HG02678 (cell line): ENCODE data around the gene ADGRG7.
A peak's percentile ranks its signal among the peaks of the same experiment; 100 is the strongest.
"Not testable (repeated sequence)": the region's sequence is repeated elsewhere in the genome, so short reads cannot be mapped to it uniquely, and the experiment has no call there.

ENCODE experiments used
- ATAC-seq: cut with Tn5 transposase; IDR thresholded peaks from one replicate; pipeline ENCODE4 v1.9.1; 2021; ENCODE audit warnings: mild to moderate bottlenecking, moderate library complexity; ENCODE audit not compliant: unreplicated experiment

ADGRG7 gene

DNA sequence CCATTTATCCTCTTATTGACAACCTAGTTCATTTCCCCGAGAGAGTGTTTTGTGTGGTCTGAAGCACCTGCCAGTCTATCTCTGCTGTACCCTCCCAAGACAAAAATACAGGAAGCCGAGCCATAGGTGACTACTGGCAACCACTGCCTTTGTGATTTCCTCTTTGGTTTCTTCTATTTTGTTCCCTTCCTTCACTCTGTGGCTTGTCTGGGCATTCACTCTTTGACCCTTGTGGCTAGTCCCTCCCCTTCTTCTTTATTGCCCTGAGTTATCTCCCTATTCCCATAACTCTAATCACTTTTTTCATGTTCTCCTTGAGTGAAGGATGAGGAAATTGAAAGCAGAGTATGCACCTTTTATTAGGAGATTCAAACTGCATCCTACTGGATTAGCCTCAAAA lies at the start of gene ADGRG7:
TSS of gene ADGRG7 (plus strand) at position 297 of the 400 bp plus-strand sequence. CDS start 256 bp downstream, outside the sequence.
- ATAC-seq: no peak

GRCh38 chr3:100560426-100560825 lies 49.0 kb upstream of the ADGRG7 start:
- ATAC-seq: no peak

- ATAC-seq: no peak
Observed at GRCh38 chr3:100561459-100562158, 47.8 kb upstream of the ADGRG7 start.

DNA sequence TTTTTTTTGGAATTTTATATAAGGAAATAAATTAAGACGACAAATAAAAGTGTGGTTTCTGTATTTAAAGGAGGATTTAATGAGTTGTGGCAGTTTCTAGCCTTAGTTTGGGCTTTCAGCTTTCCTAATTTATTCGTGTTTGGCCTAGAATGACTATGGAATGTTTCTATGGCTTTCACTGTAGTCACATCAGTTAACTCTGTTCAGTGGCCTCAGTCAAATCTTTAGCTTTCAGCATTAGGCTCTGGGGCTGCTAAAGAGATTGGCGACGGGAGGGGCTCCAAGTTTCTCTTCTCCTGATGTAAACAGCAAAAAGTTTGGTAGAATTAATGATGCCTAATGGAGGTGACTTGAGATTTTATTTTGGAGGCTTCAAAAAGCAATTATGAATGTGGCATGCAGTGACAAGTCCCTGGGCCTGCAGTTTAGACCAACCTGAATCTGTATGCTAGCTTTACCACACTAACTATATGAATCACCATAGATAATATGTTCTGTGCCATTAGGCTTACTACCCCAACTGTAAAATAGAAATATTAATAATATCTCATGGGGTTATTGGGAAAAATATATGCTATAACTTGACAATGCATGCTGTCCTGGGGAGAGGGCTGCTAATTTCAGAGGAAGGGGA lies 47.1 kb upstream of the ADGRG7 start:
- no peak for ATAC-seq

DNA sequence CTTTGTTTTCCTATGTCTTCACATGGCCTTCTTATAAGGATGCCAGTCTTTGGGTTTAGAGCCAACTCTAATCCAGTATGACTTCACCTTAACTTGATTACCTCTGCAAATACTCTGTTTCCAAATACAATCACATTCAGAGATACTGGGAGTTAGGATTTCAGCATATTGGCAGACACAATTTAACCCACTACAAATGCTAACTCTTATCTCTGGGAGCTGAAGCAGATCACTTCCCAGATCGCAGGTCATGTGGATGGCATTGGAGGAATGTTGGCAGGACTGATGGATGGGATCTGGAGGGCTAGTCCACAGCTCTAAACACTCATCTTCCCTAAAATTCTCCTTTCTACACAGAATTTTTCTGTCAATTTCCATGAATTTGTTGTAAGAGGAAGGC lies 46.2 kb upstream of the ADGRG7 start:
- no peak for ATAC-seq

DNA sequence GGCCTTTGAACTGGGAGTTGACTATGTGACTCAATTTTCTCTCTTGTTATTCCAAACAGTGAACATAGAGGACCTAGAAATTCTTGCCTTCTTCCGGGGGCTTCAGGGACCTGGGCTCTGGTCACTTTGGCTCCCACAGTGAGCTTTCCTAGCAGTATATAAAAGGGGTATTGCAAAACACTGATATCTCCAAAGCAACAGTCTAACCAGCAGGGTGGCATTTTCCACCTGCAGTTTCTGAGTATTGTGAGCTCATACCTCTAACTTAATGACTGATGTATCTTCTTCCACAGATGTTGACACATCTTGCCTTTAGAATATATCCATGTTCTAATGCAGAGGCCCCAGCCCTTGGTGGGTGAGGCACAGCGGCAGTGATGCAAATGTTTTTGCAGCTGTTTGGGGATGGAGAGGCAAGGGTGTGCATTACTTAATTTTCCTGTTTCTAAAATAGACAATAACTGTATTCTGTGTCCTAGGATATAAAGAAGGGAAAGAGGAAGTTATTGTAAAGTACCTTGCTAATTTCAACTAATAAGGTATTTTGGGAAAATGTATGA lies 45.7 kb upstream of the ADGRG7 start:
- no peak for ATAC-seq

GRCh38 chr3:100570811-100571210 lies 38.6 kb upstream of the ADGRG7 start:
- no peak for ATAC-seq

- no peak for ATAC-seq
Observed at GRCh38 chr3:100574536-100574935, 34.9 kb upstream of the ADGRG7 start.

DNA sequence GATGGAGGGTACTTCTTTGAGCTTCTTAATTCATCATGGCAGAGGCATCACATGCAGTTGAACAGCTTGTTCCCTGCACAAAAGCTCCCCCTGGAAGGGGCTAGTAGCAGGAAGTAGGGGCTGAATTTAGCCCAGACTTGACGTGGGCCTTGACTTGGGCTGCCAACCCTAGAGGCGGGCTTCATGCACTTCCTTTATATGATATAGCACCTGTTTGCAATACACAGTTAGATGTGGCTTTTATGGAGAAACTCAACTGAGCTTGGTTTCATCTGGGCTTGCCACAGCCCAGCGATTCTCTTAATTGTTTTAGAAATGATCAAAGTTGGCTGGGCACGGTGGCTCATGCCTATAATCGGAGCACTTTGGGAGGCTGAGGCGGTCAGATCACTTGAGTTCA lies 33.7 kb upstream of the ADGRG7 start:
- no peak for ATAC-seq

DNA sequence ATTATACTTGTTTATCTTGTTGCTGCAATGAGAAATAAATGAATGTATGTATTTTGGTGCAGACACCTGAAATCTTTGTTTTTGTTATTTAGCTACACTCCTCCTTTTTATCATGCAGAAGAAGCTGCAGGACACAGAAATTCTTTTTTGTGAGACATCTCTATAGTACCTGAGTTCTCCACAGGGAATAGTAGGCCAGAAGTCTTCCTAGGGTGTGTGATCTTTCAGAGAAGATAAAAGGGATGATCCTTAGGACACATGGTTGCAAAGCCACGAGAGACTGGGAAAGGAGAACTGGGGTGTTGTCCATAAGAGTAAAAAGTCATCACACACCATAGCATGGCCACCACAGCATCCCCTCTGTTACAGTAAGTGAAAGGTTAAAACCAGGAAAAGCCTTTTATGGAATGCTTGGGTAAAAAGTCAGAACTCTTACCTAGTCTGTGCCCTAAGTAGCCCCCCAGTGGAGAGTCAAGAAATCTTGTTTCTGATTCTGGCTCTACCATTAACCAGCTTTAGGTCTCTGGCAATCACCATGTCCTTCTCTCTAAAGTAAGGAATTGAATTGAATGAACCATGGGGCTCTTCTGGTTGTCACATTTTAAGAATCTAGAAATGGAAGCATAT lies 31.9 kb upstream of the ADGRG7 start:
- ATAC-seq: no peak

GRCh38 chr3:100578646-100579045 lies 30.8 kb upstream of the ADGRG7 start:
- ATAC-seq: no peak

DNA sequence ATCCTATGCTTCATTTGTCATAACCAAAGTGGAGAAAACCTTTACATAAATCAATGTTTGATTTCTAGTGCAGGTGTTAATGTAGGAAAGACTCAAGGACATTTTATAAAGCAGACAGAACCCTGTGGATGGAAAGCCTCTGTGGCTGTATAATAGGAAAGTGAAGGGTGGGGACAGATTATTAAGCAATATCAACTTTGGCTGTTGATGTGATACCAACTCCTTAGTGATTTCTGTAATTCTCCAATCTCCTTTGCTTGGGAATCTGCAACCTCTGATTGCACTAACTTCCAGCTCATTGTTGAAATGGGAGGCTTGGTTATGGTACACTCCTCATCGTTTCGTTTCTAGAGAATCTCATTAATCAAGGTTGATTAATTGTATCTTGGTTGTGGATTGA lies 29.3 kb upstream of the ADGRG7 start:
- no peak for ATAC-seq

- ATAC-seq: no peak
Observed at GRCh38 chr3:100581650-100582049, 27.8 kb upstream of the ADGRG7 start.

DNA sequence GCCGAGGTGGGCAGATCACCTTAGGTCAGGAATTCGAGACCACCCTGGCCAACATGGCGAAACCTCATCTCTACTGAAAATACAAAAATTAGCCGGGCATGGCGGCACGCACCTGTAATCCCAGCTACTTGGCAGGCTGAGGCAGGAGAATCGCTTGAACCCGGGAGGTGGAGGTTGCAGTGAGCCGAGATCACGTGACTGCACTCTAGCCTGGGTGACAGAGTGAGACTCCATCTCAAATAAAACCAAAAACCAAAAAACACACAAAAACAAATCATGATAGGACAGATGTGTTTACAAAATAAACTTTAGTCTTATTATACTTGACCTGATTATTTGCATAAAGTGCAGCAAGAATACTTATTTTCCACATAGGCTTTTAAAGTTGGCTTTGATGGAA lies 27.2 kb upstream of the ADGRG7 start:
- ATAC-seq: not testable (repeated sequence)

DNA sequence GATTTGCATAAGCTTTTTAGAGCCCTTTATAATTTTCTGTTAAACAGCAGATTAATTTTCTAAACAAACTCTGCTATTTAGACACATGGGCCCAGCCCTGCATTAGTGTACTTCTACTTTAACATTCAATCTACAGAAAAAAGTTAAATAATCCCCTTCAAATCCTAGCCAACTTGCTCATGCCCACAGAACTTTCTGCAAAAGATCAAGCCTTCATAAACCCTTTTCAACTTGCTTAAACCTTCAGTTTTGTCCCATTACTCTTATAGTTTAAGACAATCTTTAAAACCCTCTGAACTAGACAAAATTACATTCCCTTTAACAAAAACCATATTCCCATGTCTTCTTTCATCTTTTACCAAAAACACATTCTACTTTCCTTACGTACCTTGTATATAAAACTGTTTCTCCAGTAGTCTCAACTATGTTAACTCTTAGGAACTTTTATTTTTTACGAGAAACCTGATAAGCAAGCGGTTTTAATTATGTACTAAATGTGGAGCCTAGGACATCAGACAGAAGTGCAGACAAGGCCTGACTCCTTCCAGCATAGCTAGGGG lies 25.2 kb upstream of the ADGRG7 start:
- ATAC-seq: no peak

DNA sequence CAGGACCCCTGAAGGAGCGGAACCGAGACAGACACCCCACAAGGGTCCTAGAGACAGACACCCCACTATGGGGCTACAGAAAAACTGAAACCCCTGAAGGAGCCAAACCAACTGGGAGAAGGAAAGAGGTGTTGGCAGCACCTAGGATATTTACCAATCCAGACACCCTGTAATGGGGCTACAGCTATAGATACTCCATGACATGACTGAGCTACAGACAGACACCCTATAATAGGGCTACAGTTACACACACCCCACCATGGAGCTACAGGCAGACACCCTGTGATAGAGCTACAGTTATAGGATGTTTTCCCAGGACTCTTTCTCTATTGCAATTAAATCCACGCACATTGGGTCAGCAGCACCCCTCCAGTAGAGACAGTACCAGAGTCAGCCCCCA lies 22.6 kb upstream of the ADGRG7 start:
- no peak for ATAC-seq

- ATAC-seq: no peak
Observed at GRCh38 chr3:100588251-100588650, 21.1 kb upstream of the ADGRG7 start.

GRCh38 chr3:100590114-100590839 lies 19.1 kb upstream of the ADGRG7 start:
- ATAC-seq: peak; percentile 94

DNA sequence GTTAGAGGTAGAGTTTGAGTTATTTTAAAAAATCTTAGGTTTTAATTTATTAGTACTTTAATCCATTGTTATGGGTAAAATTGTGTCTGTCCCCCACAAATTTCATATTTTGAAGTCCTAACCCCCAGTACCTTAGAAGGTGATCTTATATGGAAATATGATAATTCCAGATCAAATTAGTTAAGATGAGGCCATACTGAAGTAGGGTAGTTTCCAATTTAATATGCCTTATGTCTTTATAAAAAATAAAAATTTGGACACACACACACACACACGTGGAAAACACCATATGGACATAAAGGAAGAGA lies 18.6 kb upstream of the ADGRG7 start:
- ATAC-seq: no peak

DNA sequence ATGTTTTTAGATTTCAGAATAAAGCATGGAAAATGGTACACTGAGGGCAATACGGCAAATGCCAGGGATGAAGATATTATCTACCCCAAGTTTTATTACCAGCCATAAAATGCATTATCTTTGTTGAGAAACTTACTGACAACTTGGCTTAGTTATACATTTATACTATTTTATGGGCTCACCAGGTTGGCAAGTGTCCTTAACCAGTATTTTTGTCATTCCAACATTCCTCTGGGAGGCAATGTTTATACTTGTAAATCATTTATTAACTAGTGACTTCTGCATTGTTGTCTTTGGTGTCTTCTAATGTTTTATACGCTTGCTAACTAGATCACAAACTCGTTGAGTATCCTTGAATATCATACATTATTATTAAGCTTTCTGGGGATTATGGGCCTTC lies 18.0 kb upstream of the ADGRG7 start:
- no peak for ATAC-seq
